ENCODE data around the gene SP100. TPM values are rescaled to one million over a fixed set of nuclear protein-coding genes. Genes with fewer than 3 reads are reported as not detected.

SP100 gene
- total and polyA plus RNA-seq, 2 donors (not counting 1 experiment from before 2014, with no cell fraction given) = 106 to 120 TPM

GRCh38 chr2:230444832-230445231, 28.8 kb downstream of the SP100 start:
- H3K79me2 ChIP-seq (ENCODE audit: control insufficient read depth, insufficient read depth, low read length) = peaks cover 13% of the 10 kb centered on the region
- H3K4me2 ChIP-seq (ENCODE audit: extremely low read depth, insufficient read depth, low read length) = no peak overlapping the region
- H2AFZ ChIP-seq (ENCODE audit: low read length) = no peak overlapping the region
- no peak overlapping the region for H3K27ac ChIP-seq (ENCODE audit: insufficient read depth, low read length)
- H3K4me1 ChIP-seq (ENCODE audit: control insufficient read depth, extremely low read depth, insufficient read depth, low read length) = peaks cover 5% of the 10 kb centered on the region
- DNase-seq (ENCODE audit: low read depth in 2 of 2) = no peak
- H3K27me3 ChIP-seq (ENCODE audit: control insufficient read depth, insufficient read depth, low read length) = no peaks in the 10 kb centered on the region
- no peak overlapping the region for H3K4me3 ChIP-seq (replicated peaks in 1 of 4; ENCODE audit: control extremely low read depth in 1 of 4, insufficient read depth in 1 of 4, low read depth in 3 of 4, low read length in 4 of 4)
- no peaks in the 10 kb centered on the region for H4K20me1 ChIP-seq (ENCODE audit: control insufficient read depth, extremely low read depth, insufficient read depth, low read length)
- no peaks in the 10 kb centered on the region for H3K9me3 ChIP-seq (ENCODE audit: control insufficient read depth, insufficient read depth, low read depth, low read length)
- no peak overlapping the region for H3K9ac ChIP-seq (ENCODE audit: insufficient read depth, low read length)
- H3K36me3 ChIP-seq (ENCODE audit: control insufficient read depth, insufficient read depth, low read length) = peaks cover 12% of the 10 kb centered on the region
- no peak for TF ChIP-seq CTCF (conservative IDR thresholded peaks at IDR 0.05 in 1 of 2, IDR thresholded peaks at IDR 0.05 in 1 of 2; ENCODE audit: low read depth in 1 of 2, low read length in 2 of 2)
- TF ChIP-seq EZH2 (IDR thresholded peaks at IDR 0.05; ENCODE audit: low read length, missing control alignments) = no peak

- no peaks in the 10 kb centered on the region for H3K9me3 ChIP-seq (ENCODE audit: control insufficient read depth, insufficient read depth, low read depth, low read length)
- peaks cover 15% of the 10 kb centered on the region for H3K36me3 ChIP-seq (ENCODE audit: control insufficient read depth, insufficient read depth, low read length)
- H2AFZ ChIP-seq (ENCODE audit: low read length) = no peak overlapping the region
- TF ChIP-seq EZH2 (IDR thresholded peaks at IDR 0.05; ENCODE audit: low read length, missing control alignments) = no peak
- TF ChIP-seq CTCF (conservative IDR thresholded peaks at IDR 0.05 in 1 of 2, IDR thresholded peaks at IDR 0.05 in 1 of 2; ENCODE audit: low read depth in 1 of 2, low read length in 2 of 2) = no peak
- H3K9ac ChIP-seq (ENCODE audit: insufficient read depth, low read length) = no peak overlapping the region
- no peaks in the 10 kb centered on the region for H3K4me1 ChIP-seq (ENCODE audit: control insufficient read depth, extremely low read depth, insufficient read depth, low read length)
- H3K27me3 ChIP-seq (ENCODE audit: control insufficient read depth, insufficient read depth, low read length) = no peaks in the 10 kb centered on the region
- H3K4me3 ChIP-seq (replicated peaks in 1 of 4; ENCODE audit: control extremely low read depth in 1 of 4, insufficient read depth in 1 of 4, low read depth in 3 of 4, low read length in 4 of 4) = no peak overlapping the region
- no peak for DNase-seq (ENCODE audit: low read depth in 2 of 2)
- peaks cover 4% of the 10 kb centered on the region for H3K79me2 ChIP-seq (ENCODE audit: control insufficient read depth, insufficient read depth, low read length)
- no peaks in the 10 kb centered on the region for H4K20me1 ChIP-seq (ENCODE audit: control insufficient read depth, extremely low read depth, insufficient read depth, low read length)
- no peak overlapping the region for H3K4me2 ChIP-seq (ENCODE audit: extremely low read depth, insufficient read depth, low read length)
- no peak overlapping the region for H3K27ac ChIP-seq (ENCODE audit: insufficient read depth, low read length)
Measured at GRCh38 chr2:230447036-230447435, 31.0 kb downstream of the SP100 start.

GRCh38 chr2:230447455-230448451, 31.8 kb downstream of the SP100 start:
- no peak overlapping the region for H3K9ac ChIP-seq (ENCODE audit: insufficient read depth, low read length)
- H3K9me3 ChIP-seq (ENCODE audit: control insufficient read depth, insufficient read depth, low read depth, low read length) = no peaks in the 10 kb centered on the region
- peaks cover 3% of the 10 kb centered on the region for H3K79me2 ChIP-seq (ENCODE audit: control insufficient read depth, insufficient read depth, low read length)
- H3K4me2 ChIP-seq (ENCODE audit: extremely low read depth, insufficient read depth, low read length) = no peak overlapping the region
- H3K27ac ChIP-seq (ENCODE audit: insufficient read depth, low read length) = no peak overlapping the region
- no peaks in the 10 kb centered on the region for H4K20me1 ChIP-seq (ENCODE audit: control insufficient read depth, extremely low read depth, insufficient read depth, low read length)
- no peak for TF ChIP-seq EZH2 (IDR thresholded peaks at IDR 0.05; ENCODE audit: low read length, missing control alignments)
- H3K4me3 ChIP-seq (replicated peaks in 1 of 4; ENCODE audit: control extremely low read depth in 1 of 4, insufficient read depth in 1 of 4, low read depth in 3 of 4, low read length in 4 of 4) = no peak overlapping the region
- peaks cover 15% of the 10 kb centered on the region for H3K36me3 ChIP-seq (ENCODE audit: control insufficient read depth, insufficient read depth, low read length)
- no peaks in the 10 kb centered on the region for H3K4me1 ChIP-seq (ENCODE audit: control insufficient read depth, extremely low read depth, insufficient read depth, low read length)
- no peaks in the 10 kb centered on the region for H3K27me3 ChIP-seq (ENCODE audit: control insufficient read depth, insufficient read depth, low read length)
- H2AFZ ChIP-seq (ENCODE audit: low read length) = no peak overlapping the region
- DNase-seq (ENCODE audit: low read depth in 2 of 2) = no peak
